Stimulated activated CD4-positive, alpha-beta T cell treated with anti-CD3 and anti-CD28 coated beads, TNF-alpha, amount 100 ng/mL, for 1 hour (primary cell): ENCODE data around the gene TOMM40L.
"Not testable (repeated sequence)": the region's sequence is repeated elsewhere in the genome, so short reads cannot be mapped to it uniquely, and the experiment has no call there.

ENCODE experiments used
- DNase-seq, 3 donors: peaks; one replicate each; pipeline ENCODE4 v3.0.0-alpha.2; 2020; ENCODE audit warnings: low read depth in 3 of 3, low spot score in 1 of 3

TOMM40L gene

DNA sequence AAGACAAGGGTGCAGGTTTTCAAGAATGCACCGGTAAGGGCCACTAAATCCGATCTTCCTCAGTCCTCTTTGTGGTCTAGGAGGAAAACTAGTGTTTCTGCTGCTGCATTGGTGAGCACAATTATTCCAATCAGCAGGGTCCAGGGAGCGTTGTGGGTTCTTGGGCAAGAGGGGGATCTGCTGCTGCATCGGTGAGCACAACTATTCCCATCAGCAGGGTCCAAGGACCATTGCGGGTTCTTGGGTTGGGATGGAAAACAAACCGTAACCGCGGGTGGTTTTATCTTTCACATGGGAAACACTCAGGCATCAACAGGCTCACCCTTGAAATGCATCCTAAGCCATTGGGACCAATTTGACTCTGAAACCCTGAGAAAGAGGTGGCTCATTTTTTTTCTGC lies 25.7 kb downstream of the TOMM40L start:
- DNase-seq = no peak

DNA sequence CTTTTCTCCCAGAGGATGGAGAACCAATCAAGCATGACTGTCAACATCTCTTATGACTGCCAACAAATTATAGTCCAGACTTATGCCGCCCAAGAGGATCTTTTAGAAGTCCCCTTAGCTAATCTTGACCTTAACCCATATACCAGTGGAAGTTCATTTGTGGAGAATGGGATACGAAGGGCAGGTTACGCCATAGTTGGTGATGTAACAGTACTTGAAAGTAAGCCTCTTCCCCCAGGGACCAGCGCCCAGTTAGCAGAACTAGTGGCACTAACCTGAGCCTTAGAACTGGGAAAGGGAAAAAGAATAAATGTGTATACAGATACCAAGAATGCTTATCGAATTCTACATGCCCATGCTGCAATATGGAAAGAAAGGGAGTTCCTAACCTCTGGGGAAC lies 29.4 kb downstream of the TOMM40L start:
- DNase-seq = not testable (repeated sequence)

DNA sequence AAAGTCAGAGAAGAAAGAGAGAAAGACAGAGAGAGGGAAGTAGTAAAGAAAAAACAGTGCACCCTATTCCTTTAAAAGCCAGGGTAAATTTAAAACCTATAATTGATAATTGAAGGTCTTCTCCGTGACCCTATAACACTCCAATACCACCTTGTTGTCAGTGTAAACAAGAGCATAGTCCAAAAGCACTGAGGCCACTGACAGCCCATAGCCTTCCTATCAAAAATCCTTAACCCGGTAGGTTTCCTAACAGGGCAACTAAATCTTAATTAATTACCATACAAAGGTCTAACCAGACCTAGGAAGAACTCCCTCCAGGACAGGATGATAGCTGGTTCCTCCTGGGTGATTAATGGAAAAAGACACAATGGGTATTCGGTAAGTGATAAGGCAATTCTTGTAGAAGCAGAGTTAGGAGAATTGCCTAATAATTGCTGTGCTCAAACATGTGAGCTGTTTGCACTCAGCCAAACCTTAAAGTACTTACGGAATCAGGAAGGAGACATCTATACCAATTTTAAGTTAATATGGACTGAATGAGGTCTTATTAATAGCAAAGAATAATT lies 30.2 kb downstream of the TOMM40L start:
- not testable (repeated sequence) for DNase-seq

DNA sequence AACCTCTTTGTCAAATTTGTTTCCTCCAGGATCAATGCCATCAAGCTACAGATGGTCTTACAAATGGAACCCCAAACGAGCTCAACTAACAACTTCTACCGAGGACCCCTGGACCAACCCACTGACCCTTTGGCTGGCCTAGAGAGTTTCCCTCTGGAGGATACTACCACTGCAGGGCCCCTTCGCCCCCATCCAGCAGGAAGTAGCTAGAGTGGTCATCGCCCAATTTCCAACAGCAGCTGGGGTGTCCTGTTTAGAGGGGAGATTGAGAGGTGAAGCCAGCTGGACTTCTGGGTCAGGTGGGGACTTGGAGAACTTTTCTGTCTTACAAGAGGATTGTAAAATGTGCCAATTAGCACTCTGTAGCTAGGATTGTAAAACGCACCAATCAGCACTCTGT lies 31.2 kb downstream of the TOMM40L start:
- not testable (repeated sequence) for DNase-seq

DNA sequence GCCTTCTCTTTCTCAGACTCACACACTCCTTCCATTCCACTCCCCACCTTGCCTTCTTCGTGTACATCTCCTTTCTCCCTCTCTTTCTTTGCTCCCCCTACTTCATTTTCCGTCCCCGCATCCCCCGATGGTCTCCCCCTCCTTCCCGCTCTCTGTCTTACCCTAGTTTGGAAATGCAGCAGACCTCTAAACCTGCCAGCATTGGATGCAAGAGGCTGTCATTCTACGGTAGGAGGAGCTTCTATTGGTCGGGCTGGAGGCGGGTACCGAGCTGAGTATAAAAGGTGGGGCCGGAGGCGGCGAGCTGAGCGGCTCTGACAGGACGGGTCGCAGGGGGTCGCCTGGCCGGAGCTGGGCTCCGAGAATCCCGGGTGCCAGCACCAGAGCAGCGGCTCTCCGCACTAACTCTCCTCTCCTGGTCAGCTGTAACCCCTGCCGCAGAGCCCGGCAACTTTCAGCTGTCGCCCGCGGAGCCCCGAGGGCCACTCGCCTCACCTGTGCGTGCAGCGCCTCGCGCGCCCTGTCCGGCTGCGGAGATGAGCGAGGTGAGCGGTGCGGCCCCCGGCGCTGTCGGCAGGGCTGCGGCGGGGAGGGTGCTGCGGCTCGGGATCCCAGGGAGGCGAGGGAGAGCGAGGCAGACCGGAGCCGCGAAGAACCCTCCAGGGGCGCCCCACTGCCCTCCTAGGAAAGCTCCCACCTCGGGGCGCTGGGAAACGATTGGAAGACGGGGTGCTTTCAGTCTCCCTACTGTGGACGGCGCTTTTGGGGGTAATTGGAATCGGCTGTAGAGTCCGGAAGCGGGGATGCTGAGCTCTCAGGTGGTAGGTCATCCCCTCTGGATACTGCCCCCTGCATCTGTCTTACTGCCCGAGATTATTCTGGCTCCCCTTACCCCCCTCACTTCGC lies 32.8 kb downstream of the TOMM40L start, which contains the start of gene PCP4L1:
Gene PCP4L1, plus strand, starts transcription at position 307 of the 906 bp plus-strand sequence. Its CDS starts 230 bp downstream, at position 537.
- DNase-seq = peak in 1 of 3 donors; percentile 18

- DNase-seq = no peak
Observed at GRCh38 chr1:161259345-161259702, 33.5 kb downstream of the TOMM40L start.

GRCh38 chr1:161259765-161260164 lies 33.9 kb downstream of the TOMM40L start:
- DNase-seq = no peak

- DNase-seq = no peak
Observed at GRCh38 chr1:161260376-161261260, 34.8 kb downstream of the TOMM40L start.

GRCh38 chr1:161261261-161262235 lies 35.7 kb downstream of the TOMM40L start:
- no peak for DNase-seq

GRCh38 chr1:161265305-161265704 lies 39.4 kb downstream of the TOMM40L start:
- DNase-seq = no peak

- no peak for DNase-seq
Observed at GRCh38 chr1:161266202-161266601, 40.3 kb downstream of the TOMM40L start.

GRCh38 chr1:161266836-161267235 lies 41.0 kb downstream of the TOMM40L start:
- DNase-seq = no peak

DNA sequence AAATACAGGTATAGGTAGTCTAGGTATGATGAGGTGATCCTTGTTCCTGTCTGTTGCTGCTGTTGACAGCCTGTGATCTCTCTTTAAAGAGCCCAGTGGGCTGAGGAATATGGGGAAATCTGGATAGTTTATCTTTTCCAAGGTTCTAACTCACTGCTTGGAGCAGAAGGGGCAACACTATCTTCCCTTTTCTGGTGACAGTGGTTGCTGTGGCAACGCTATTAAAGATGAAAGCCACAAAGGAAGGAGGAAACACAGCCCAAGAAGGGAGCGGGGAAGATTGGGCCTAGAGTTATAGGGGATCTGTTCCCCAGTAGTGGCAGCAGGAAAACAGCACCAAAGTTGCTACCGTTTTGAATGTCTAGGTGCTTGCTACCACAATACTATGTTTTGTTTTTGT lies 41.5 kb downstream of the TOMM40L start:
- no peak for DNase-seq

GRCh38 chr1:161273402-161273801 lies 47.5 kb downstream of the TOMM40L start:
- DNase-seq = no peak

GRCh38 chr1:161274874-161275273 lies 49.0 kb downstream of the TOMM40L start:
- DNase-seq = no peak
